LNCaP clone FGC (cell line): Measurements from ENCODE around the gene NPAS3.

Source experiments
- DNase-seq: peaks from one replicate; pipeline ENCODE4 v3.0.0-alpha.2; 2011; ENCODE audit warnings: low read depth
- H3K4me3 ChIP-seq: 2 replicates; pipeline ENCODE4 v1.5.1; 2011; ENCODE audit warnings: mild to moderate bottlenecking, low read depth, low read length, control low read depth
- CTCF ChIP-seq: IDR thresholded peaks from 2 replicates; pipeline ENCODE4 v1.5.1; 2012; ENCODE audit warnings: mild to moderate bottlenecking; ENCODE audit not compliant: control insufficient read depth, insufficient read depth; ENCODE audit errors: extremely low read depth

NPAS3 gene

GRCh38 chr14:33279865-33280264 is 341.2 kb downstream of the NPAS3 start:
- no peak for DNase-seq
- H3K4me3 ChIP-seq: no peak overlapping the region
- no peak for TF ChIP-seq CTCF

GRCh38 chr14:33280646-33281045 is 342.0 kb downstream of the NPAS3 start:
- TF ChIP-seq CTCF: no peak
- no peak for DNase-seq

GRCh38 chr14:33282331-33283230 is 343.9 kb downstream of the NPAS3 start:
- DNase-seq: no peak
- no peak overlapping the region for H3K4me3 ChIP-seq
- TF ChIP-seq CTCF: no peak

More at GRCh38 chr14:33280646-33281045, 342.0 kb downstream of the NPAS3 start:
- no peak overlapping the region for H3K4me3 ChIP-seq

- no peak for TF ChIP-seq CTCF
- H3K4me3 ChIP-seq: no peak overlapping the region
- DNase-seq: no peak
Measured at GRCh38 chr14:33285902-33286700, 347.4 kb downstream of the NPAS3 start.

- H3K4me3 ChIP-seq: no peak overlapping the region
- no peak for TF ChIP-seq CTCF
- DNase-seq: no peak
Measured at GRCh38 chr14:33287189-33287588, 348.5 kb downstream of the NPAS3 start.

GRCh38 chr14:33290641-33291040 is 352.0 kb downstream of the NPAS3 start:
- H3K4me3 ChIP-seq: no peak overlapping the region
- no peak for TF ChIP-seq CTCF
- no peak for DNase-seq
